Endothelial cell of umbilical vein (primary cell): Measurements from ENCODE around the gene ANKRD34B.

ENCODE experiments used
- EZH2 ChIP-seq: IDR thresholded peaks from 2 replicates; pipeline ENCODE4 v1.6.1; 2012; ENCODE audit warnings: borderline replicate concordance, low read depth, mild to moderate bottlenecking, moderate library complexity, low read length, inconsistent platforms; ENCODE audit not compliant: severe bottlenecking
- FOS ChIP-seq: IDR thresholded peaks from 2 replicates; pipeline ENCODE4 v1.6.1; 2011; ENCODE audit warnings: mild to moderate bottlenecking, low read length, moderate library complexity, borderline replicate concordance; ENCODE audit not compliant: insufficient read depth
- GATA2 ChIP-seq: IDR thresholded peaks from 2 replicates; pipeline ENCODE4 v1.7.0; 2011; ENCODE audit warnings: low read depth, mild to moderate bottlenecking, moderate library complexity, mixed read lengths, low read length; ENCODE audit not compliant: insufficient read length, insufficient read depth
- JUN ChIP-seq: IDR thresholded peaks from 2 replicates; pipeline ENCODE4 v1.6.1; 2011; ENCODE audit warnings: borderline replicate concordance, low read depth; ENCODE audit not compliant: insufficient read length, insufficient read depth
- MYC ChIP-seq: IDR thresholded peaks from one replicate; pipeline ENCODE4 v1.6.1; 2011; ENCODE audit warnings: mild to moderate bottlenecking, low read depth, low read length
- POLR2A ChIP-seq: IDR thresholded peaks from 2 replicates; pipeline ENCODE4 v1.6.1; 2012; ENCODE audit warnings: low read depth, mild to moderate bottlenecking, control low read depth, low read length
- POLR2AphosphoS5 ChIP-seq: IDR thresholded peaks from 2 replicates; pipeline ENCODE4 v1.6.1; 2012; ENCODE audit warnings: low read depth, mild to moderate bottlenecking, control low read depth, low read length, moderate library complexity; ENCODE audit not compliant: insufficient read depth
- TF ChIP-seq, protein P1 (sequence below), 2 donors: IDR thresholded peaks; 1 replicate in 1 of 2; 2 replicates in 1 of 2; pipeline ENCODE4 v1.5.1; 2011; ENCODE audit warnings: low read length in 2 of 2, mild to moderate bottlenecking in 2 of 2, moderate library complexity in 2 of 2, control low read depth in 1 of 2, inconsistent platforms in 1 of 2, low read depth in 1 of 2; ENCODE audit not compliant: insufficient read depth in 1 of 2; ENCODE audit errors: extremely low read depth in 1 of 2
- TF ChIP-seq, protein P2 (sequence below): IDR thresholded peaks from 2 replicates; pipeline ENCODE4 v1.6.1; 2011; ENCODE audit not compliant: insufficient read depth, insufficient read length

DNA sequence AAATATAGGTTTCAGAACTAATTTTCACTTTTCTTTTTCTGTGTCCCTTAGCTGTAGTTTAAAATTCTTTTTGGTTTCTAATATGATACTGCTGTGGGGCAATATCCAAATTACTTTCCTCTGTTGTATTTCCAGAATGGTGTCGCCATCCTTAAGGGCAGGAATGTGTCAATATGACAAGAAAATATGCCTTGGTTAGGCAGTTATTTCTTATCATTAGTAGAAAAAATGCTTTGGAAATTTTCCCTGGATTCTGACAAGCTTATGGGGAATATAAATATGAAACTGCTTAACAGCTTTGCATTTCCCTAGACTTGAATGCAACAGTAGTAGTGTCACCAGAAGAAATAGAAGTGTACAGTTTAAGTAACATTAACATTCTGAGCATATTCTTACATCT is 29.4 kb downstream of the ANKRD34B start:
- TF ChIP-seq, protein P1, sequence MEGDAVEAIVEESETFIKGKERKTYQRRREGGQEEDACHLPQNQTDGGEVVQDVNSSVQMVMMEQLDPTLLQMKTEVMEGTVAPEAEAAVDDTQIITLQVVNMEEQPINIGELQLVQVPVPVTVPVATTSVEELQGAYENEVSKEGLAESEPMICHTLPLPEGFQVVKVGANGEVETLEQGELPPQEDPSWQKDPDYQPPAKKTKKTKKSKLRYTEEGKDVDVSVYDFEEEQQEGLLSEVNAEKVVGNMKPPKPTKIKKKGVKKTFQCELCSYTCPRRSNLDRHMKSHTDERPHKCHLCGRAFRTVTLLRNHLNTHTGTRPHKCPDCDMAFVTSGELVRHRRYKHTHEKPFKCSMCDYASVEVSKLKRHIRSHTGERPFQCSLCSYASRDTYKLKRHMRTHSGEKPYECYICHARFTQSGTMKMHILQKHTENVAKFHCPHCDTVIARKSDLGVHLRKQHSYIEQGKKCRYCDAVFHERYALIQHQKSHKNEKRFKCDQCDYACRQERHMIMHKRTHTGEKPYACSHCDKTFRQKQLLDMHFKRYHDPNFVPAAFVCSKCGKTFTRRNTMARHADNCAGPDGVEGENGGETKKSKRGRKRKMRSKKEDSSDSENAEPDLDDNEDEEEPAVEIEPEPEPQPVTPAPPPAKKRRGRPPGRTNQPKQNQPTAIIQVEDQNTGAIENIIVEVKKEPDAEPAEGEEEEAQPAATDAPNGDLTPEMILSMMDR (IDR thresholded peaks at IDR 0.05; ENCODE audit: extremely low read depth in 1 of 2, insufficient read depth in 1 of 2, low read depth in 1 of 2, low read length in 2 of 2) = no peak
- TF ChIP-seq JUN = no peak
- TF ChIP-seq POLR2A = no peak
- no peak for TF ChIP-seq EZH2
- TF ChIP-seq, protein P2, sequence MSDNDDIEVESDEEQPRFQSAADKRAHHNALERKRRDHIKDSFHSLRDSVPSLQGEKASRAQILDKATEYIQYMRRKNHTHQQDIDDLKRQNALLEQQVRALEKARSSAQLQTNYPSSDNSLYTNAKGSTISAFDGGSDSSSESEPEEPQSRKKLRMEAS = no peak
- no peak for TF ChIP-seq MYC
- TF ChIP-seq POLR2AphosphoS5 = no peak
- TF ChIP-seq FOS = no peak
- no peak for TF ChIP-seq GATA2
